ENCODE measurements around the gene CCDC88C.

CCDC88C gene

DNA sequence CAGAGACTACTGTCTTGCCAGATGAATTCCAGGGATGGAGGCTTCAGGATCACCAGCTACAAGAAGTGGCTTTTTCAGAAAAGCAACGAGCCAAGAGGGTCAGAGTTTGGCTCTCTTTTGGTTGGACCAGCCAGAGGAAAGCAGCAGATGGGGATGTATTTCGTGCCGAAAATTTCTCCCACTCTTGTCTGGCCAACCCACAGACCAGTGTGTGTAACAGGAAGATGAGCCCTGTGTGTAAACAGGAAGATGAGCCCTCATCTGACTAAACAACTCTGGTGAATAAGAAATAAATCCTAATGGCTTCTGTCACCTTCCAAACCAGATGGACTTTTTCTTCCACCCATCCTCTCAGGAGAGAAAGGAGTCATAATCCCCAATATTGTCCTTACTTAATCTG lies 186.2 kb downstream of the CCDC88C start:
- Histone ChIP-seq H3K9ac (ENCODE audit: low read length) (no peak overlapping the region), H3K79me1 (replicated peaks; ENCODE audit: low read length, poor library complexity, severe bottlenecking) (no peaks in the 10 kb centered on the region), H3K27ac (ENCODE audit: low read length, poor library complexity, severe bottlenecking) (no peak overlapping the region), H3K4me2 (ENCODE audit: low read length, poor library complexity, severe bottlenecking) (no peak overlapping the region), H3K9me3 (ENCODE audit: control insufficient read depth, low read length) (peaks cover 6% of the 10 kb centered on the region), H2AK5ac (ENCODE audit: low read length, severe bottlenecking) (no peak overlapping the region), H2BK12ac (ENCODE audit: low read length in 2 of 2) (no peak overlapping the region), H3K36me3 (ENCODE audit: control insufficient read depth in 1 of 2, insufficient read depth in 2 of 2, low read depth in 1 of 2, low read length in 2 of 2) (peaks cover 24 to 63% of the 10 kb centered on the region in 2 experiments), H3K18ac (ENCODE audit: low read depth in 1 of 2, low read length in 2 of 2) (no peak overlapping the region), H2BK5ac (ENCODE audit: low read depth, low read length, poor library complexity, severe bottlenecking) (no peak overlapping the region), H3K4me1 (ENCODE audit: control insufficient read depth, insufficient read depth, low read depth, low read length) (peaks cover 20% of the 10 kb centered on the region), H2AFZ (ENCODE audit: low read depth, low read length) (no peak overlapping the region), H3K4me3 (ENCODE audit: insufficient read depth in 1 of 2, low read depth in 1 of 2, low read length in 2 of 2) (no peak overlapping the region), H3K4ac (ENCODE audit: low read depth in 1 of 2, low read length in 2 of 2) (no peak overlapping the region), H3K14ac (ENCODE audit: low read length in 2 of 2) (no peak overlapping the region), H3K27me3 (ENCODE audit: control insufficient read depth in 1 of 2, insufficient read depth in 1 of 2, low read length in 2 of 2) (no peaks in the 10 kb centered on the region), H4K8ac (ENCODE audit: low read length) (no peak overlapping the region), H2BK120ac (ENCODE audit: low read depth, low read length) (no peak overlapping the region), H3K23ac (ENCODE audit: low read length in 2 of 2) (no peak overlapping the region), H4K91ac (ENCODE audit: low read length) (no peak overlapping the region), H2BK15ac (ENCODE audit: low read depth, poor library complexity, severe bottlenecking) (no peak overlapping the region)
- DNase-seq = peak; percentile 62
- whole genome bisulfite sequencing = 45% methylated on average over 1 of the region's 3 CpGs

GRCh38 chr14:91230397-91231035 lies 187.1 kb downstream of the CCDC88C start:
- no peak overlapping the region for H2BK5ac ChIP-seq (ENCODE audit: low read depth, low read length, poor library complexity, severe bottlenecking)
- peaks cover 24 to 56% of the 10 kb centered on the region in 2 experiments for H3K36me3 ChIP-seq (ENCODE audit: control insufficient read depth in 1 of 2, insufficient read depth in 2 of 2, low read depth in 1 of 2, low read length in 2 of 2)
- WGBS = 74% methylated on average over 3 of the region's 4 CpGs

DNA sequence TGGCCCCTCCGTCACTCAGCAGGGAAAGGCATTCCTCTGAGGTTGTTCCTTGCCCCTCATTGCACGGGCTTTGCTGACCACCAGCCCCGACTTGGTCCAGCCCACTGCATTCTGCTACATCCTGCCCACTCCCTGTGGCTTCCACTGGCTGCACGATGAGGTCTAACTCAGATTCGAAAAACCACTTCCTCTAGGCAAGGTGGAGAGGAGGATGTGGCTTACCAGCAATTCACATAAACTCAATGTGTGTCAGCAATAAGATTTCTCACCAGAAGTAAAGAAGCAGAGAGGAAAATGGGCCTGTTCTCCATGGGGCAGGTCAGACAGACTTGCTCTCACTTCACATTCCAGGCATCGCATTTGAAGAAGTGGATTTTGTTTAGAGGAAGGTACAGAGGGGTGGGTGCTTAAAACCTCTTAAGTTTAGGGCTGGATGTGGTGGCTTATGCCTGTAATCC lies 187.8 kb downstream of the CCDC88C start:
- H3K36me3 ChIP-seq (ENCODE audit: control insufficient read depth in 1 of 2, insufficient read depth in 2 of 2, low read depth in 1 of 2, low read length in 2 of 2) = peaks cover 23 to 59% of the 10 kb centered on the region in 2 experiments
- no peak overlapping the region for H3K14ac ChIP-seq (ENCODE audit: low read length in 2 of 2)
- H2BK120ac ChIP-seq (ENCODE audit: low read depth, low read length) = no peak overlapping the region
- no peak overlapping the region for H4K8ac ChIP-seq (ENCODE audit: low read length)
- no peak overlapping the region for H2AFZ ChIP-seq (ENCODE audit: low read depth, low read length)
- peaks cover 6% of the 10 kb centered on the region for H3K9me3 ChIP-seq (ENCODE audit: control insufficient read depth, low read length)
- no peak overlapping the region for H2BK12ac ChIP-seq (ENCODE audit: low read length in 2 of 2)
- H3K27ac ChIP-seq (ENCODE audit: low read length, poor library complexity, severe bottlenecking) = no peak overlapping the region
- H3K9ac ChIP-seq (ENCODE audit: low read length) = no peak overlapping the region
- WGBS = 78% methylated on average over 6 of the region's 6 CpGs
- H3K79me1 ChIP-seq (replicated peaks; ENCODE audit: low read length, poor library complexity, severe bottlenecking) = no peaks in the 10 kb centered on the region
- no peak overlapping the region for H4K91ac ChIP-seq (ENCODE audit: low read length)
- H2BK15ac ChIP-seq (ENCODE audit: low read depth, poor library complexity, severe bottlenecking) = no peak overlapping the region
- no peak overlapping the region for H3K23ac ChIP-seq (ENCODE audit: low read length in 2 of 2)
- no peaks in the 10 kb centered on the region for H3K27me3 ChIP-seq (ENCODE audit: control insufficient read depth in 1 of 2, insufficient read depth in 1 of 2, low read length in 2 of 2)
- H3K4me2 ChIP-seq (ENCODE audit: low read length, poor library complexity, severe bottlenecking) = no peak overlapping the region
- no peak overlapping the region for H2BK5ac ChIP-seq (ENCODE audit: low read depth, low read length, poor library complexity, severe bottlenecking)
- peaks cover 20% of the 10 kb centered on the region for H3K4me1 ChIP-seq (ENCODE audit: control insufficient read depth, insufficient read depth, low read depth, low read length)
- no peak overlapping the region for H3K18ac ChIP-seq (ENCODE audit: low read depth in 1 of 2, low read length in 2 of 2)
- no peak overlapping the region for H2AK5ac ChIP-seq (ENCODE audit: low read length, severe bottlenecking)
- peak; percentile 37 for DNase-seq
- H3K4me3 ChIP-seq (ENCODE audit: insufficient read depth in 1 of 2, low read depth in 1 of 2, low read length in 2 of 2) = no peak overlapping the region
- H3K4ac ChIP-seq (ENCODE audit: low read depth in 1 of 2, low read length in 2 of 2) = no peak overlapping the region

More at GRCh38 chr14:91230397-91231035, 187.1 kb downstream of the CCDC88C start:
- H3K9me3 ChIP-seq (ENCODE audit: control insufficient read depth, low read length) = peaks cover 6% of the 10 kb centered on the region
- H3K27ac ChIP-seq (ENCODE audit: low read length, poor library complexity, severe bottlenecking) = no peak overlapping the region
- H3K4me3 ChIP-seq (ENCODE audit: insufficient read depth in 1 of 2, low read depth in 1 of 2, low read length in 2 of 2) = no peak overlapping the region
- H3K79me1 ChIP-seq (replicated peaks; ENCODE audit: low read length, poor library complexity, severe bottlenecking) = no peaks in the 10 kb centered on the region
- H2AK5ac ChIP-seq (ENCODE audit: low read length, severe bottlenecking) = peak overlapping the region; percentile 7
- H2BK120ac ChIP-seq (ENCODE audit: low read depth, low read length) = no peak overlapping the region
- H2BK15ac ChIP-seq (ENCODE audit: low read depth, poor library complexity, severe bottlenecking) = no peak overlapping the region
- no peak overlapping the region for H3K18ac ChIP-seq (ENCODE audit: low read depth in 1 of 2, low read length in 2 of 2)
- no peak for DNase-seq
- no peak overlapping the region for H2AFZ ChIP-seq (ENCODE audit: low read depth, low read length)
- H3K4me2 ChIP-seq (ENCODE audit: low read length, poor library complexity, severe bottlenecking) = no peak overlapping the region
- H3K27me3 ChIP-seq (ENCODE audit: control insufficient read depth in 1 of 2, insufficient read depth in 1 of 2, low read length in 2 of 2) = no peaks in the 10 kb centered on the region
- H3K4ac ChIP-seq (ENCODE audit: low read depth in 1 of 2, low read length in 2 of 2) = peak overlapping the region in 1 of 2 experiments; percentile 11
- no peak overlapping the region for H3K9ac ChIP-seq (ENCODE audit: low read length)
- H2BK12ac ChIP-seq (ENCODE audit: low read length in 2 of 2) = no peak overlapping the region
- H4K8ac ChIP-seq (ENCODE audit: low read length) = peak overlapping the region; percentile 12
- H3K4me1 ChIP-seq (ENCODE audit: control insufficient read depth, insufficient read depth, low read depth, low read length) = peaks cover 20% of the 10 kb centered on the region
- no peak overlapping the region for H4K91ac ChIP-seq (ENCODE audit: low read length)
- no peak overlapping the region for H3K14ac ChIP-seq (ENCODE audit: low read length in 2 of 2)
- H3K23ac ChIP-seq (ENCODE audit: low read length in 2 of 2) = no peak overlapping the region

DNA sequence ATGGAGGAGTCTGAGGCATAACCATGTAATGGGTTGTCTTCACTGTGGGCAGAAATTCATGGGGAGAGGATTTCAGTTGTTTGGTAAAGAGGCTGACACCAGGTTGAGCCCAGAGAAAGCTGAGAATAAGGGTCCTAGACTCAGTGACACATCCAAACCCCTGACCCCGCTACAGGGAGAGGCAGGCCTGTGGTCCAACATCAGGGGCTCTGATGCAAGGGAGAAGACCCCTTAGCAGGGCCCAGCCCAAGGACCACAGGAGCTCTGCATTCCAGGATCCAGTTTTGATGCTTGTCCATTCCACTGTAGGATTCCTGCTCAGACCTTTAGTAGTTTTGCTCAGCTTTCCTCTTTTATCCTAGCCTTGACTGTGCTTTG lies 188.6 kb downstream of the CCDC88C start:
- Histone ChIP-seq H3K4me2 (ENCODE audit: low read length, poor library complexity, severe bottlenecking) (no peak overlapping the region), H3K79me1 (replicated peaks; ENCODE audit: low read length, poor library complexity, severe bottlenecking) (no peaks in the 10 kb centered on the region), H3K23ac (ENCODE audit: low read length in 2 of 2) (no peak overlapping the region), H2BK15ac (ENCODE audit: low read depth, poor library complexity, severe bottlenecking) (no peak overlapping the region), H3K18ac (ENCODE audit: low read depth in 1 of 2, low read length in 2 of 2) (no peak overlapping the region), H2BK12ac (ENCODE audit: low read length in 2 of 2) (no peak overlapping the region), H2BK120ac (ENCODE audit: low read depth, low read length) (no peak overlapping the region), H3K9ac (ENCODE audit: low read length) (no peak overlapping the region), H3K4ac (ENCODE audit: low read depth in 1 of 2, low read length in 2 of 2) (no peak overlapping the region), H4K8ac (ENCODE audit: low read length) (no peak overlapping the region), H3K27ac (ENCODE audit: low read length, poor library complexity, severe bottlenecking) (no peak overlapping the region), H2AK5ac (ENCODE audit: low read length, severe bottlenecking) (no peak overlapping the region), H2AFZ (ENCODE audit: low read depth, low read length) (no peak overlapping the region), H3K9me3 (ENCODE audit: control insufficient read depth, low read length) (peaks cover 6% of the 10 kb centered on the region), H4K91ac (ENCODE audit: low read length) (no peak overlapping the region), H3K27me3 (ENCODE audit: control insufficient read depth in 1 of 2, insufficient read depth in 1 of 2, low read length in 2 of 2) (no peaks in the 10 kb centered on the region), H3K4me1 (ENCODE audit: control insufficient read depth, insufficient read depth, low read depth, low read length) (peaks cover 22% of the 10 kb centered on the region), H3K14ac (ENCODE audit: low read length in 2 of 2) (no peak overlapping the region), H2BK5ac (ENCODE audit: low read depth, low read length, poor library complexity, severe bottlenecking) (no peak overlapping the region), H3K4me3 (ENCODE audit: insufficient read depth in 1 of 2, low read depth in 1 of 2, low read length in 2 of 2) (no peak overlapping the region), H3K36me3 (ENCODE audit: control insufficient read depth in 1 of 2, insufficient read depth in 2 of 2, low read depth in 1 of 2, low read length in 2 of 2) (peaks cover 17 to 58% of the 10 kb centered on the region in 2 experiments)
- WGBS = 100% methylated on average over 1 of the region's 1 CpG
- DNase-seq = no peak

Data from mesenchymal stem cell (in vitro differentiated cells and primary cell).